Spleen (tissue), 7 donors: Measurements from ENCODE around the gene ALAS2.
"Not testable (repeated sequence)": the region's sequence is repeated elsewhere in the genome, so short reads cannot be mapped to it uniquely, and the experiment has no call there.

Source experiments
- POLR2A ChIP-seq, 3 donors: fragments of 450-650 bp; IDR thresholded peaks; one replicate each; pipeline ENCODE4 v1.5.1; 2017; ENCODE audit warnings: antibody characterized with exemption in 3 of 3, mild to moderate bottlenecking in 1 of 3
- POLR2AphosphoS5 ChIP-seq, 3 donors: sonication (generic); formaldehyde crosslinking; IDR thresholded peaks; one replicate each; pipeline ENCODE4 v1.5.1; 2017; ENCODE audit warnings: antibody characterized with exemption in 3 of 3
- TF ChIP-seq, protein P1 (sequence below), 11 experiments: fragments of 200-600 bp in 7 of 11; fragments of 450-650 bp in 4 of 11; sonication (generic) in 4 of 11; IDR thresholded peaks in 8 of 11; conservative IDR thresholded peaks in 3 of 11; 1 replicate in 7 of 11; 2 replicates in 4 of 11; pipeline versions ENCODE4 v1.4.0 to v1.8.0; 2016 to 2021; ENCODE audit warnings: antibody characterized with exemption in 11 of 11, inconsistent platforms in 4 of 11, mild to moderate bottlenecking in 1 of 11
- donor health status: DM: no; HTN: no; CAD: no; lungs with moderate emphysema.
- donor health status: DM: no; HTN: no; CAD: no.
- donor health status: DM: no; HTN: no; CAD: no.

DNA sequence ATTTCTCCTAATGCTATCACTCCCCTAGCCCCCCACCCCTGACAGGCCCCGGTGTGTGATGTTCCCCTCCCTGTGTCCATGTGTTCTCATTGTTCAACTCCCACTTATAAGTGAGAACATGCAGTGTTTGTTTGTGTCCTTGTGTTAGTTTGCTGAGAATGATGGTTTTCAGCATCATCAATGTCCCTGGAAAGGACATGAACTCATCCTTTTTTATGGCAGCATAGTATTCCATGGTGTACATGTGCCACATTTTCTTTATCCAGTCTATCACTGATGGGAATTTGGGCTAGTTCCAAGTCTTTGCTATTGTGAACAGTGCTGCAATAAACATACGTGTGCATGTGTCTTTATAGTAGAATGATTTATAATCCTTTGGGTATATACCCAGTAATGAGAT, 36.4 kb upstream of the ALAS2 start:
- TF ChIP-seq POLR2A, POLR2AphosphoS5 (IDR thresholded peaks at IDR 0.05): not testable (repeated sequence)
- TF ChIP-seq, protein P1, sequence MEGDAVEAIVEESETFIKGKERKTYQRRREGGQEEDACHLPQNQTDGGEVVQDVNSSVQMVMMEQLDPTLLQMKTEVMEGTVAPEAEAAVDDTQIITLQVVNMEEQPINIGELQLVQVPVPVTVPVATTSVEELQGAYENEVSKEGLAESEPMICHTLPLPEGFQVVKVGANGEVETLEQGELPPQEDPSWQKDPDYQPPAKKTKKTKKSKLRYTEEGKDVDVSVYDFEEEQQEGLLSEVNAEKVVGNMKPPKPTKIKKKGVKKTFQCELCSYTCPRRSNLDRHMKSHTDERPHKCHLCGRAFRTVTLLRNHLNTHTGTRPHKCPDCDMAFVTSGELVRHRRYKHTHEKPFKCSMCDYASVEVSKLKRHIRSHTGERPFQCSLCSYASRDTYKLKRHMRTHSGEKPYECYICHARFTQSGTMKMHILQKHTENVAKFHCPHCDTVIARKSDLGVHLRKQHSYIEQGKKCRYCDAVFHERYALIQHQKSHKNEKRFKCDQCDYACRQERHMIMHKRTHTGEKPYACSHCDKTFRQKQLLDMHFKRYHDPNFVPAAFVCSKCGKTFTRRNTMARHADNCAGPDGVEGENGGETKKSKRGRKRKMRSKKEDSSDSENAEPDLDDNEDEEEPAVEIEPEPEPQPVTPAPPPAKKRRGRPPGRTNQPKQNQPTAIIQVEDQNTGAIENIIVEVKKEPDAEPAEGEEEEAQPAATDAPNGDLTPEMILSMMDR (IDR thresholded peaks at IDR 0.05 in 8 of 11, conservative IDR thresholded peaks at IDR 0.05 in 3 of 11), result not testable (repeated sequence)
